ENCODE data around the gene LRMDA.

LRMDA gene

GRCh38 chr10:75475460-75476182 is 44.2 kb downstream of the LRMDA start:
- no peak overlapping the region for H3K27ac ChIP-seq
- no peak overlapping the region for H3K4me3 ChIP-seq
- TF ChIP-seq CTCF (IDR thresholded peaks at IDR 0.05), result no peak
- DNase-seq (ENCODE audit: low spot score), result no peak

DNA sequence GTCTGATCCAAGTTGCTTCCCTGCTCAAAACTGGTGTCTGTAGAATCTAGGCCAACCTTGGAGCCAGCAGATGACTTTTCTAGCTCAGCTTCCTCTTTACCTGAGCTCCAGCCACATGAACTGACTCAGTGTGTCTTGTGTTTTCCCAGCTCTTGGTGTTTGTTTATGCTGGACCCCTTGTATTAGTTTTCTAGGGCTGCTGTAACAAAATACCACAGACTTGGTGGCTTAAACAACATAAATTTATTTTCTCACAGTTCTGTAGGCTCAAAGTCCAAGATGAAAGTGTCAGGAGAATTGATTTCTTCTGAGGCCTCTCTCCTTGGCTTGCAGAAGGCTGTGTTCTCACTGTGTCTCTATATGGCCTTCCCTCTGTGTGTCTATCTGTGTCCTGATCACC is 45.1 kb downstream of the LRMDA start:
- TF ChIP-seq CTCF (IDR thresholded peaks at IDR 0.05), result no peak
- no peak overlapping the region for H3K27ac ChIP-seq
- no peak for DNase-seq (ENCODE audit: low spot score)
- no peak overlapping the region for H3K4me3 ChIP-seq

GRCh38 chr10:75476985-75477384 is 45.6 kb downstream of the LRMDA start:
- TF ChIP-seq CTCF (IDR thresholded peaks at IDR 0.05), result no peak
- no peak overlapping the region for H3K27ac ChIP-seq
- DNase-seq (ENCODE audit: low spot score), result no peak
- no peak overlapping the region for H3K4me3 ChIP-seq

- no peak for DNase-seq (ENCODE audit: low spot score)
- no peak for TF ChIP-seq CTCF (IDR thresholded peaks at IDR 0.05)
- H3K4me3 ChIP-seq, result no peak overlapping the region
- no peak overlapping the region for H3K27ac ChIP-seq
These were observed 46.3 kb downstream of the LRMDA start for GRCh38 chr10:75477680-75478079.

DNA sequence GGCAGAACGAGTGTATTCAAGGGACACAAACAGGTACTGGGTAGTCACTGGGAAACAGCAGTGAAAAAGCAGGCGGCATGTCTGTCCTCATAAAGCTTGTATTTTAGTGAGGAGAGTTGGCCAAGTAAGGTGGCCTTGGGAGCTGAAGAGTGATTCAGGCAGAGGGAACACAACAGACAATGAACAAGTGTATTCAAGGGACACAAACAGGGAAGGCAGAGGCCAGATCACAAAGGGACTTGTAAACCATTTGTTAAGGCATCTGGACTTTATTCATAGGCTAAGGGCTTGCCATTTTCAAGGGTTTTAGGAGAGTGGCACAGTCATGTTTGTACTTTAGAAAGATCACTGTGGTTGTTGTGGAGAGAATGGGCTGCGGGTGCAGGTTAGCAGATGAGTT is 49.0 kb downstream of the LRMDA start:
- TF ChIP-seq CTCF (IDR thresholded peaks at IDR 0.05), result no peak
- Histone ChIP-seq H3K27ac (no peak overlapping the region), H3K4me3 (no peak overlapping the region)
- no peak for DNase-seq (ENCODE audit: low spot score)

DNA sequence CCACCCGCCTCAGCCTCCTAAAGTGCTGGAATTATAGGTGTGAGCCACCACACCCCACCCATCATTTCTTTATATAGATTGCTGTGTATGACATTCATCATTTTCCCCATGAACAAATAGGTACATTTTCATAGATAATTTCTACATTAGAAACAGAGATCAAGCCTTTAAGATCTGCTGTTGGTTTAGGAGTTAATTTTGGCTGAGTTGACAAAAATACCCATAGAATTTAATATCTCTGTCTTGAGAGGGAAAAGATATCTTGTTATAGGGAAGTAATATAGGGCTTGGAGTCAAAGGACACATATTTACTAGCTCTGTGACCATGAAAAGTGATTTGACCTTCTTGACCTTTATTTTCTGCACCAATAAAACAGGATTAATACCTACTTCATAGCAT is 51.8 kb downstream of the LRMDA start:
- H3K4me3 ChIP-seq, result no peak overlapping the region
- H3K27ac ChIP-seq, result no peak overlapping the region
- TF ChIP-seq CTCF (IDR thresholded peaks at IDR 0.05), result no peak
- no peak for DNase-seq (ENCODE audit: low spot score)

DNA sequence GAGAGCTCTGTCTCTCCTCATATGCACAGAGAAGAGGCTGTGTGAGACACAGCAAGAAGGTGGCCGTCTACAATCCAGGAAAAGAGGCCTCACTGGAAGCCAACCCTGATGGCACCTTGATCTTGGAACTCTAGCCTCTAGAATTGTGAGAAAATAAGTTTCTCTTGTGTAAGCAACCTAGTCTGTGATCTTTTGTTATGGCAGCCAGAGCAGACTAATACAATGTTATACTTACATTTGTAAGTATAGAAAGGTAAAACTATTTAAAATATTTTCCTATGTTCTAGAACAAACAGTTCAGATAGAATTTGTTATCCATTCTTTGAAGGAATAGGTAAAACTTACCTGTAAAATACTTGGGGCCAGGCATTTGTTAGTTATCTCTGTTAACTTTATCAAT is 53.3 kb downstream of the LRMDA start:
- no peak for TF ChIP-seq CTCF (IDR thresholded peaks at IDR 0.05)
- Histone ChIP-seq H3K27ac (no peak overlapping the region), H3K4me3 (no peak overlapping the region)
- no peak for DNase-seq (ENCODE audit: low spot score)

Measured in coronary artery (tissue), 2 donors.